ENCODE measurements around the gene GBA3.

Gene GBA3

DNA sequence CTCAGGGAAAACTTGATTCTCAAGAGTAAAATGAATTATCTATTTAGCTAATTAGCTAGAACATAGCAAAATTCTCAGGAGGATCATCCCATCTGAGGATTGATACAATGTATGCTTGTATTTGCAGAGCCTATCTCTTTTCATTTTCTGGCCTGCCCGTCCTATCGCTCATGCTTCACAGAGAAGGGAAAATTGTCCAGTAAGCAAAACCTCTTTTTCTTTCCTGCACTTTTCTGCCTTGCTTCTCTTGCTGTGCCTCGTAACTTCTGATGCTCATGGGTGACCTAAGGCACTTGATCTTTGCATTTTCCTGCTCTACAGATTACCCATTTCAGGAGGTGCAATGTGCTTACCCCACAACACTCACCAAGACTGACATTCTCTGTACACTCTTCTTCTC is 88.1 kb downstream of the GBA3 start:
- no peak overlapping the region for H3K4me3 ChIP-seq (ENCODE audit: control insufficient read depth, low read depth, low read length)
- DNase-seq (ENCODE audit: low read depth) = no peak
- no peak for TF ChIP-seq CTCF (conservative IDR thresholded peaks at IDR 0.05; ENCODE audit: control insufficient read depth, insufficient read depth, low read depth, low read length)

- no peak overlapping the region for H3K4me3 ChIP-seq (ENCODE audit: control insufficient read depth, low read depth, low read length)
- no peak for DNase-seq (ENCODE audit: low read depth)
- TF ChIP-seq CTCF (conservative IDR thresholded peaks at IDR 0.05; ENCODE audit: control insufficient read depth, insufficient read depth, low read depth, low read length) = no peak
Observed at GRCh38 chr4:22787753-22788375, 95.1 kb downstream of the GBA3 start.

GRCh38 chr4:22790631-22791030 is 97.9 kb downstream of the GBA3 start:
- no peak for DNase-seq (ENCODE audit: low read depth)
- no peak for TF ChIP-seq CTCF (conservative IDR thresholded peaks at IDR 0.05; ENCODE audit: control insufficient read depth, insufficient read depth, low read depth, low read length)
- no peak overlapping the region for H3K4me3 ChIP-seq (ENCODE audit: control insufficient read depth, low read depth, low read length)

DNA sequence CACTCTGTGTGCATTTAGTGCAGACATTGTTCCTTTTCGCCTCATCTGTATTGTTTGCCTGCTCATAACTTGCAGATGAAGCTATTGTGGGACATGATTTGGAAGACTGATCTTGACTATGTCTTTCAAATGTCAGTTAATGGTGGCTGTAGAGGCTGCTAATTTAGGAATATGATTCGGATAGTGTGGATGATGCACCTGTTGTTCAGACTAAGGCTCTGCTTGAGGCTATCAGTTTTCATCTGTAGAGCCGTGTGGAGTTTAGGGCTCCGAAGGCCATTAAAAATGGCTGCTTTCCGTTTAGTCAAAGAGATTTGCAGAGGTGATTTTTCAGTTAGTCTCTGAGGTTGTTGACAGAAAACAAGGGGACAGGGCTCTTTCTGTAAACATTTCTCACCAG is 102.0 kb downstream of the GBA3 start:
- DNase-seq (ENCODE audit: low read depth) = no peak
- no peak overlapping the region for H3K4me3 ChIP-seq (ENCODE audit: control insufficient read depth, low read depth, low read length)
- TF ChIP-seq CTCF (conservative IDR thresholded peaks at IDR 0.05; ENCODE audit: control insufficient read depth, insufficient read depth, low read depth, low read length) = no peak

GRCh38 chr4:22801391-22801790 is 108.7 kb downstream of the GBA3 start:
- TF ChIP-seq CTCF (conservative IDR thresholded peaks at IDR 0.05; ENCODE audit: control insufficient read depth, insufficient read depth, low read depth, low read length) = no peak
- H3K4me3 ChIP-seq (ENCODE audit: control insufficient read depth, low read depth, low read length) = no peak overlapping the region

DNA sequence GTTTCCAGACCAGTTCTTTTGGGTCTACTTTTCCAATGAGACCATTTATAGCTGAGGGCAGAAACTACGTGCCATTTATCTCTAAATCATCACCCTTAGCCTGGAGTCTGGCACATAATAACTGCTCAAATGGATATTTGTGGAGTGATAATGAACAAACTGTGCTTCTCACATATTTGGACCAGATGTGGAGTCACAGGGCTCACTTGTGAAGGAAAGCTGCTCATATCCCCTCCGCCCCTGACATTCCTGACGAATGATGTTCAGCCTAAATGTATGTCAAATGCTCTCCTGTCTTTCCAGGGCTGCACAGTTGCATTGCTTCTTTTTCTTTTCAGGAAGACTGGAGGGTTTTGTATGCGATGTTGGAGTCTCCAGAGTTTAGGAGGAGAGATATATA is 110.1 kb downstream of the GBA3 start:
- DNase-seq (ENCODE audit: low read depth) = no peak
- TF ChIP-seq CTCF (conservative IDR thresholded peaks at IDR 0.05; ENCODE audit: control insufficient read depth, insufficient read depth, low read depth, low read length) = no peak
- no peak overlapping the region for H3K4me3 ChIP-seq (ENCODE audit: control insufficient read depth, low read depth, low read length)

More at GRCh38 chr4:22801391-22801790, 108.7 kb downstream of the GBA3 start:
- DNase-seq (ENCODE audit: low read depth) = no peak

DNA sequence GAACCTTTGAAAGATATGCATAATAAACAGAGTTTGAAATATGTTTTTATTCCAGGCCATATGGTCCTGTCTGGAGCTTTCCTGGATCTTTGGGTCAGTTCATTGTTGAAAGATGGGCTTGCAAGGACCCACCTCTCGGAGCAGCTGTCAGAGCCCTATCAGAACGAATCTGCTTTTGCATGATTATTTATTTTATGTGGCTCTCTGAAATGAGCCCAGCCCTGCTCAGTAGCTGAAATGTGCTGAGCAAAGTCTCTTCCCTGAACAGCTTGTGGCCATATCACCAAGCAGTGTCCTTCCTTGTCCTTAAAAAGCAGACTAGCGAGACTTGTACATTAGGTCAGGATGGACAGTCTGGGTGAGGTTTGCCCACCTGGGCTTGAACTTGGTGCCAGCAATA is 110.8 kb downstream of the GBA3 start:
- no peak overlapping the region for H3K4me3 ChIP-seq (ENCODE audit: control insufficient read depth, low read depth, low read length)
- no peak for TF ChIP-seq CTCF (conservative IDR thresholded peaks at IDR 0.05; ENCODE audit: control insufficient read depth, insufficient read depth, low read depth, low read length)
- no peak for DNase-seq (ENCODE audit: low read depth)

Measured in fibroblast of mammary gland (primary cell).